DMS114 treated with DMSO at 0.1 percent for 48 hours (cell line): ENCODE data around the gene CCDC8.
"Not testable (repeated sequence)": the region's sequence is repeated elsewhere in the genome, so short reads cannot be mapped to it uniquely, and the experiment has no call there.

Experiments
- DNase-seq: peaks from one replicate; lab custom pipeline; 2025; ENCODE audit not compliant: unreplicated experiment; lab: John Stamatoyannopoulos, UW

The CCDC8 gene

DNA sequence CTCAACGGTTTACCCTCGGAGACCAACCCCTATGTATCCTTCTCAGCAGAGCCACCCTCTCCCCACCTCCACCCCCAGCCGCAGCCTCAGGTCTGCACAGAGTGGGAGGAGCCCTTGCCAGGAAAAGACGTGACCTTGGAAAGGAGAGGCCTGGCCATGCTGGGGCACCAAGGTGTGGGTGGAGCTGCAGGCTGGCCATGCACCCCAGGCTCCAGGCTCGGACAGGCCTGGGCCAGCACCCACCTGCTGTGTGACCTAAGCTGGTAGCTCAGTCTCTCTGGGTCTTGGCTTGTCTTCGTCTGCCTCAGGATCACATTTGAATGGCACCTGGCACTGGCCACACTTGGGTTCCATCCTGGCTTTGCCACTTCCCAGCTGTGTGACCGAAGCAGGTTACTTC lies 29.5 kb downstream of the CCDC8 start:
- DNase-seq, result no peak

- DNase-seq, result no peak
Measured at GRCh38 chr19:46383171-46383815, 30.1 kb downstream of the CCDC8 start.

GRCh38 chr19:46381756-46382345 lies 31.5 kb downstream of the CCDC8 start:
- DNase-seq, result no peak

DNA sequence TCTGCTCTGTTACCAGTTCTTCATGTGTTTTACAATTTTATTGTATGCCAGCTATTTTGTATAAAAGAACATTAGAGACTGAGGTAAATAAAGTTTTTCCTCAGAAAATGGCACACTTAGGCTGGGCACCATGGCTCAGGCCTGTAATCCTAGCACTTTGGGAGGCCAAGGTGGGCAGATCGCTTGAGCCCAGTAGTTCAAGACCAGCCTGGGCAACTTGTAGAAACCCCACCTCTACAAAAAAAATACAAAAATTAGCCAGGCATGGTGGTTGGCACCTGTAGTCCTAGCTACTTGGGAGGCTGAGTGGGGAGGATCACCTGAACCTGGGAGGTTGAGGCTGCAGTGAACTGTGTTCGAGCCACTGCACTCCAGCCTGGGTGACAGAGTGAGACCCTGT lies 32.0 kb downstream of the CCDC8 start:
- no peak for DNase-seq

GRCh38 chr19:46380690-46381089 lies 32.7 kb downstream of the CCDC8 start:
- no peak for DNase-seq

GRCh38 chr19:46378268-46378667 lies 35.1 kb downstream of the CCDC8 start:
- no peak for DNase-seq

DNA sequence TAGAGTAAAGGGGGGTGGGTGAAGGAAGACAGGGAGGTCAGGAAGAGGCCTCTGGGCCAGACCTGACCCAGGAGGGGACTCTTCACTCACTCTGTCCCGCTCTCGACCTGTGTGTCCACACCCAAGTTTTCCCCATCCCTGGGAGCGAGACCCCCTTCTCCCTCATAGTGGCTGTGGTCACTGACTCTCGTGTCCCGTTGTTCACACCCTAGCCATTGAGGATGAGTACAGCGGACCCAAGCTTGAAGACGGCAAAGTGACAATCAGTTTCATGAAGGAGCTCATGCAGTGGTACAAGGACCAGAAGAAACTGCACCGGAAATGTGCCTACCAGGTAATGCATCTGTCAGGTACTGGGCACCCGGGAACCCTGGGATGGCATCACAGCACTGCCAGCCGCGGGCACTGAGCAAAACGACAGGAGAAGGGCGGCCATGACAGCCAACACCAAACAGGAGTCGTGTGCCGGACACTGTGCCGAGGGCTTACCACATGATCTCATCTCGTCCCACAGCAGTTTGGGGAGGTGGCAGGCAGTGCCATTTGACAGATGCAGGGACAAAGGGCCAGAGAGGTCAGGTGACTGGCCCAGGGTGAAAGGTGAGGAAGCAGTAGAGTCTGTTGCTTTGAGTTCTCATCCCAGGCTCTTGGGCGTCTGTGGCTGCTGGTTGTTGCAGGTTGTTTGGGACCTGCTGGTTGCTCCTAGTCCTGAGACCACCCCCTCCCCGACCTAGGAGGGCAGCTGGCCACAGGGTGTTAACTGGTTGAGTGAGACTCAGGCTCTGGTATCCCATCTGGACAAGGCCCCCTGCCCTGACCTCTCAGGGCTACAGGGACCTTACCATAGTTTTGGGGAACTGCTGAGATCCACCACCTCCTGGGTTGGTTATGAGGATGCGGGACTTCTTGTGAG lies 36.9 kb downstream of the CCDC8 start:
- DNase-seq, result no peak

- DNase-seq, result not testable (repeated sequence)
Measured at GRCh38 chr19:46375476-46376067, 37.8 kb downstream of the CCDC8 start.

- DNase-seq, result no peak
Measured at GRCh38 chr19:46374536-46375475, 38.6 kb downstream of the CCDC8 start.

DNA sequence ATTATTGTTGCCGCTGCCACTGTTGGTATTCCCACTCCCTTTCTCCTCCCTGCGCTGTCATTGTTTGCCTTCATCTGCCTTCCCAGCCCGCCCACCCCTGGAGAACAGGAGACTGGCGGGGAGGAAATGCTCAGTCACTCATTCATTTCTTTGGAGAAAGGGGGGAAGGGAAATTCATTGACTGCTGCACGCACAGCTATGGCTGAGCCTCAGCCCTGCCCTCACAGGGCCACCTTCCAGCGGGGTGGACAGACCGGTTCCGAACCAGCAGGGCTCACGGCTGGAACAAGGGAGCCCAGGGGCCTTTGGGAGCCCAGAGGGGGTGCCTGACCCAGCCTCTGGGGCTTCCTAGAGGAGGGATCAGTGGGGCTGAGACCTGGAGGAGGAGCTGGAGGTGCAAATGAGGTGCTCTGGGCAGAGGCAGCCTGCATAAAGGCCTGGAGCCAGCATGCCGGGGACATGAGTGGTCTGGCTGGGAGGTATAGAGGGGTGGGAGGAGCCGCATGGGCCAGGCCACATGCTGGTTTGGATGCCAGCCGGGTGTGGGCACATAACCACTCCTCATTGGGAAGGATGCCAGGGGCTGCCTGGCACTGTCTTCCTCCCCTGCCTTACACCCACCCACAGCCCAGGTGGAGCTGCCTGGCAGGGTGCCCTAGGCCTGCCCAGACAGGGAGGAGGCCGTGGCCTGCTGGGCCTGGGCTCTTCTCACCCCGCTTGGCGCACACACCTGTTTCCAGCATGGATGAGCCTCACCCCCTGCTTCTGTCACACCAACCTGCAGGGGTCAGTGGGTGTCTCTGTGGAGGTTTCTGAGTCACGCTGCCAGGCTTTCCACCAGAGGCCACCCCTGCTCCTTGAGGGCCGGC lies 39.6 kb downstream of the CCDC8 start:
- no peak for DNase-seq

- DNase-seq, result no peak
Measured at GRCh38 chr19:46372901-46373490, 40.4 kb downstream of the CCDC8 start.

GRCh38 chr19:46371371-46371901 lies 41.9 kb downstream of the CCDC8 start:
- no peak for DNase-seq

DNA sequence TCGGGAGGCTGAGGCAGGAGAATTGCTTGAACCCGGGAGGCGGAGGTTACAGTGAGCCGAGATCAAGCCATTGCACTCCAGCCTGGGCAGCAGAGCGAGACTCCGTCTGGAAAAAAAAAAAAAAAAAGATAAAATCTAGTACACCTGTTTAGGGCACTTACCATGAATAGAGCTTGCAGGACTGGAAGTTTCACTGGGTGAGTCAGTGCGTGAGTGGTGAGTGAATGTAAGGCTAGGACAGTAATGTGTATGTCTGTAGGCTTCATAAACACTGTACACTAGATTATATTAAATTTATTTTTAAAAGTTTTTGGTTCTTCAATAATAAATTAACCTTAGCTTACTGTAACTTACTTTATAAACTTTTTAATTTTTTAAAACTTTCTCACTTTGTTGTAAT lies 43.5 kb downstream of the CCDC8 start:
- DNase-seq, result no peak

GRCh38 chr19:46368116-46368515 lies 45.2 kb downstream of the CCDC8 start:
- DNase-seq, result no peak

DNA sequence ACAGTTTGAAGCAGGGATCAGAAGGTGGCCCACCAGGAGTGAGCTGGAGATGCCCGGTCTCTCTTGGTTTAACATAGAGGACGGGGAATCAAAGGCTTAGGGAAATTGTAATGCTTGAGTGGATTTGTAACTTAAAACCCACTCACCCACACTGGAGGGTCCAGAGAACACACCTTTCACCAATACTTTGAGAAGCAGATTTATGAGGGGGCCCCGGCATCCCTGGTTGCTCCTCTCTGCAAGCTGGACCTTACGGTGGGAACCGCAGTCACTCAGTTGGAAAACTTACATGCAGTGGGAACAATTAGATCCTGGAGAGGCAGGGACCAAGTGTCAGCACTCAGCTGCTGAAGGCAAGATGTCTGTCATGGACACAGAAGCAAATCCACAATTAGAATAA lies 45.9 kb downstream of the CCDC8 start:
- DNase-seq, result no peak

GRCh38 chr19:46366620-46367292 lies 46.6 kb downstream of the CCDC8 start:
- DNase-seq, result no peak

GRCh38 chr19:46365561-46365960 lies 47.8 kb downstream of the CCDC8 start:
- DNase-seq, result no peak

DNA sequence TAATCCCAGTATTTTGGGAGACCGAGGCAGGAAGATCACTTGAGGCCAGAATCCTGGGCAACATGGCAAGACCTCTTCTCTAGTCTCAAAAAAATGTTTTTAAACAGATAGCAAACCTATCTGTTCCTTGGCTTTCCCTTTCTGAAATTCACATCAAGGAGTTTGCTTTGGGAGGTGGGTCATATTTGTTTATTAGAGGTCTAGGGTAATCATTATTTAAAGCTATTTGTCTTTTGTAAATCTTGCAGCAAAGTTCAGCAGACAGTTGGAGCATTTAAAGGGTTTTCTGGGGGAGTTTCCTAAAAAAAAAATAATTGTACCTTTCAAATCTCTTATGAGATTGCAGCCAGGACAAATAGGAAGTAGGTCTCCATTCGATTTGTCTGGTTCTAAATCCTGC lies 49.0 kb downstream of the CCDC8 start:
- no peak for DNase-seq
